Measurements from ENCODE around the gene GPR160.

DNA sequence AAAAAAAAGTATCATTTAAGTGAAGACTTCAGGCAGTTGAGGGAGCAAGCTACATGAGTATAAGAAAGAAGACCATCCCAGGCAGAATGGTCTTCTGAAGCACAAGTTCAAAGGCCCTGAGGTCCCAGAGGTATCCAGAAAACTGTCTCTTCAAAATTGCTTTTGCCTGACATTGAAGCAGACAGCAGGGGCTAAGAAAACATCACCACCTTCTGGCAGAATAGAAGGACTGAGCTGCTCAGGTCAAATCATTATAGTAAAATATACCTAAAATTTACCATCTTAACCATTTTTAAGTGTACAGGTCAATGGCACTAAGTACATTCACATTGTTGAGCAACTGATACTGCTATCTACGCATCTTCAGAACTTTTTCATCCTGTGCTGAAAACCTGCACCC is 16.4 kb downstream of the GPR160 start:
- no peak for TF ChIP-seq POLR2A (IDR thresholded peaks at IDR 0.05)
- TF ChIP-seq, protein P1, sequence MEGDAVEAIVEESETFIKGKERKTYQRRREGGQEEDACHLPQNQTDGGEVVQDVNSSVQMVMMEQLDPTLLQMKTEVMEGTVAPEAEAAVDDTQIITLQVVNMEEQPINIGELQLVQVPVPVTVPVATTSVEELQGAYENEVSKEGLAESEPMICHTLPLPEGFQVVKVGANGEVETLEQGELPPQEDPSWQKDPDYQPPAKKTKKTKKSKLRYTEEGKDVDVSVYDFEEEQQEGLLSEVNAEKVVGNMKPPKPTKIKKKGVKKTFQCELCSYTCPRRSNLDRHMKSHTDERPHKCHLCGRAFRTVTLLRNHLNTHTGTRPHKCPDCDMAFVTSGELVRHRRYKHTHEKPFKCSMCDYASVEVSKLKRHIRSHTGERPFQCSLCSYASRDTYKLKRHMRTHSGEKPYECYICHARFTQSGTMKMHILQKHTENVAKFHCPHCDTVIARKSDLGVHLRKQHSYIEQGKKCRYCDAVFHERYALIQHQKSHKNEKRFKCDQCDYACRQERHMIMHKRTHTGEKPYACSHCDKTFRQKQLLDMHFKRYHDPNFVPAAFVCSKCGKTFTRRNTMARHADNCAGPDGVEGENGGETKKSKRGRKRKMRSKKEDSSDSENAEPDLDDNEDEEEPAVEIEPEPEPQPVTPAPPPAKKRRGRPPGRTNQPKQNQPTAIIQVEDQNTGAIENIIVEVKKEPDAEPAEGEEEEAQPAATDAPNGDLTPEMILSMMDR (IDR thresholded peaks at IDR 0.05), result peak in 3 of 7 experiments; percentile 6 to 34 (median 33)

Measured in body of pancreas (tissue), 4 donors.